ENCODE results near the gene MYO10.

MYO10 gene

GRCh38 chr5:16918156-16918555, 17.9 kb downstream of the MYO10 start:
- H3K9me3 ChIP-seq (ENCODE audit: control insufficient read depth in 1 of 2, low read length in 2 of 2), result no peaks in the 10 kb centered on the region
- H3K36me3 ChIP-seq (ENCODE audit: control insufficient read depth in 1 of 2, insufficient read depth in 2 of 2, low read length in 2 of 2), result peaks cover 0 to 2% of the 10 kb centered on the region in 2 donors
- no peaks in the 10 kb centered on the region for H3K27me3 ChIP-seq (ENCODE audit: control insufficient read depth in 1 of 2, insufficient read depth in 2 of 2, low read length in 2 of 2)
- H3K9ac ChIP-seq (ENCODE audit: low read depth in 1 of 2, low read length in 2 of 2), result no peak overlapping the region
- no peak overlapping the region for H3K27ac ChIP-seq (ENCODE audit: low read depth, low read length)
- H3K4me1 ChIP-seq (ENCODE audit: control insufficient read depth in 1 of 2, insufficient read depth in 2 of 2, low read length in 2 of 2), result peaks cover 22 to 36% of the 10 kb centered on the region in 2 donors
- H3K4me3 ChIP-seq (ENCODE audit: low read depth in 1 of 2, low read length in 2 of 2), result no peak overlapping the region

GRCh38 chr5:16916262-16916878, 19.7 kb downstream of the MYO10 start:
- Histone ChIP-seq H3K27me3 (ENCODE audit: control insufficient read depth in 1 of 2, insufficient read depth in 2 of 2, low read length in 2 of 2) (no peaks in the 10 kb centered on the region), H3K36me3 (ENCODE audit: control insufficient read depth in 1 of 2, insufficient read depth in 2 of 2, low read length in 2 of 2) (peaks cover 0 to 2% of the 10 kb centered on the region in 2 donors), H3K9me3 (ENCODE audit: control insufficient read depth in 1 of 2, low read length in 2 of 2) (no peaks in the 10 kb centered on the region), H3K9ac (ENCODE audit: low read depth in 1 of 2, low read length in 2 of 2) (no peak overlapping the region), H3K27ac (ENCODE audit: low read depth, low read length) (no peak overlapping the region), H3K4me1 (ENCODE audit: control insufficient read depth in 1 of 2, insufficient read depth in 2 of 2, low read length in 2 of 2) (peaks cover 20 to 40% of the 10 kb centered on the region in 2 donors), H3K4me3 (ENCODE audit: low read depth in 1 of 2, low read length in 2 of 2) (no peak overlapping the region)

- Histone ChIP-seq H3K36me3 (ENCODE audit: control insufficient read depth in 1 of 2, insufficient read depth in 2 of 2, low read length in 2 of 2) (peaks cover 0 to 2% of the 10 kb centered on the region in 2 donors), H3K4me1 (ENCODE audit: control insufficient read depth in 1 of 2, insufficient read depth in 2 of 2, low read length in 2 of 2) (peaks cover 23 to 38% of the 10 kb centered on the region in 2 donors), H3K27me3 (ENCODE audit: control insufficient read depth in 1 of 2, insufficient read depth in 2 of 2, low read length in 2 of 2) (no peaks in the 10 kb centered on the region), H3K9ac (ENCODE audit: low read depth in 1 of 2, low read length in 2 of 2) (peak overlapping the region in 1 of 2 donors; percentile 9), H3K4me3 (ENCODE audit: low read depth in 1 of 2, low read length in 2 of 2) (peak overlapping the region in 1 of 2 donors; percentile 16), H3K9me3 (ENCODE audit: control insufficient read depth in 1 of 2, low read length in 2 of 2) (no peaks in the 10 kb centered on the region), H3K27ac (ENCODE audit: low read depth, low read length) (no peak overlapping the region)
These were observed 21.5 kb downstream of the MYO10 start for GRCh38 chr5:16914584-16914983.

GRCh38 chr5:16914108-16914435, 22.0 kb downstream of the MYO10 start:
- Histone ChIP-seq H3K4me1 (ENCODE audit: control insufficient read depth in 1 of 2, insufficient read depth in 2 of 2, low read length in 2 of 2) (peaks cover 23 to 38% of the 10 kb centered on the region in 2 donors), H3K36me3 (ENCODE audit: control insufficient read depth in 1 of 2, insufficient read depth in 2 of 2, low read length in 2 of 2) (peaks cover 0 to 2% of the 10 kb centered on the region in 2 donors), H3K9ac (ENCODE audit: low read depth in 1 of 2, low read length in 2 of 2) (peak overlapping the region in 1 of 2 donors; percentile 9), H3K27ac (ENCODE audit: low read depth, low read length) (no peak overlapping the region), H3K27me3 (ENCODE audit: control insufficient read depth in 1 of 2, insufficient read depth in 2 of 2, low read length in 2 of 2) (no peaks in the 10 kb centered on the region), H3K4me3 (ENCODE audit: low read depth in 1 of 2, low read length in 2 of 2) (peak overlapping the region; percentile 16 to 18), H3K9me3 (ENCODE audit: control insufficient read depth in 1 of 2, low read length in 2 of 2) (no peaks in the 10 kb centered on the region)

- Histone ChIP-seq H3K36me3 (ENCODE audit: control insufficient read depth in 1 of 2, insufficient read depth in 2 of 2, low read length in 2 of 2) (peaks cover 0 to 2% of the 10 kb centered on the region in 2 donors), H3K9me3 (ENCODE audit: control insufficient read depth in 1 of 2, low read length in 2 of 2) (no peaks in the 10 kb centered on the region), H3K9ac (ENCODE audit: low read depth in 1 of 2, low read length in 2 of 2) (peak overlapping the region in 1 of 2 donors; percentile 9), H3K27me3 (ENCODE audit: control insufficient read depth in 1 of 2, insufficient read depth in 2 of 2, low read length in 2 of 2) (no peaks in the 10 kb centered on the region), H3K27ac (ENCODE audit: low read depth, low read length) (no peak overlapping the region), H3K4me1 (ENCODE audit: control insufficient read depth in 1 of 2, insufficient read depth in 2 of 2, low read length in 2 of 2) (peaks cover 23 to 38% of the 10 kb centered on the region in 2 donors), H3K4me3 (ENCODE audit: low read depth in 1 of 2, low read length in 2 of 2) (peak overlapping the region; percentile 16 to 18)
These were observed 22.6 kb downstream of the MYO10 start for GRCh38 chr5:16913187-16914107.

GRCh38 chr5:16912080-16912479, 24.0 kb downstream of the MYO10 start:
- Histone ChIP-seq H3K4me1 (ENCODE audit: control insufficient read depth in 1 of 2, insufficient read depth in 2 of 2, low read length in 2 of 2) (peaks cover 23 to 38% of the 10 kb centered on the region in 2 donors), H3K36me3 (ENCODE audit: control insufficient read depth in 1 of 2, insufficient read depth in 2 of 2, low read length in 2 of 2) (peaks cover 0 to 2% of the 10 kb centered on the region in 2 donors), H3K9me3 (ENCODE audit: control insufficient read depth in 1 of 2, low read length in 2 of 2) (no peaks in the 10 kb centered on the region), H3K4me3 (ENCODE audit: low read depth in 1 of 2, low read length in 2 of 2) (no peak overlapping the region), H3K27me3 (ENCODE audit: control insufficient read depth in 1 of 2, insufficient read depth in 2 of 2, low read length in 2 of 2) (no peaks in the 10 kb centered on the region), H3K9ac (ENCODE audit: low read depth in 1 of 2, low read length in 2 of 2) (no peak overlapping the region), H3K27ac (ENCODE audit: low read depth, low read length) (no peak overlapping the region)

GRCh38 chr5:16909464-16909863, 26.6 kb downstream of the MYO10 start:
- no peak overlapping the region for H3K4me3 ChIP-seq (ENCODE audit: low read depth in 1 of 2, low read length in 2 of 2)
- no peaks in the 10 kb centered on the region for H3K9me3 ChIP-seq (ENCODE audit: control insufficient read depth in 1 of 2, low read length in 2 of 2)
- H3K4me1 ChIP-seq (ENCODE audit: control insufficient read depth in 1 of 2, insufficient read depth in 2 of 2, low read length in 2 of 2), result peaks cover 26 to 36% of the 10 kb centered on the region in 2 donors
- no peak overlapping the region for H3K9ac ChIP-seq (ENCODE audit: low read depth in 1 of 2, low read length in 2 of 2)
- no peaks in the 10 kb centered on the region for H3K36me3 ChIP-seq (ENCODE audit: control insufficient read depth in 1 of 2, insufficient read depth in 2 of 2, low read length in 2 of 2)
- no peak overlapping the region for H3K27ac ChIP-seq (ENCODE audit: low read depth, low read length)
- no peaks in the 10 kb centered on the region for H3K27me3 ChIP-seq (ENCODE audit: control insufficient read depth in 1 of 2, insufficient read depth in 2 of 2, low read length in 2 of 2)

GRCh38 chr5:16907270-16907669, 28.8 kb downstream of the MYO10 start:
- Histone ChIP-seq H3K9me3 (ENCODE audit: control insufficient read depth in 1 of 2, low read length in 2 of 2) (no peaks in the 10 kb centered on the region), H3K4me3 (ENCODE audit: low read depth in 1 of 2, low read length in 2 of 2) (no peak overlapping the region), H3K36me3 (ENCODE audit: control insufficient read depth in 1 of 2, insufficient read depth in 2 of 2, low read length in 2 of 2) (no peaks in the 10 kb centered on the region), H3K9ac (ENCODE audit: low read depth in 1 of 2, low read length in 2 of 2) (no peak overlapping the region), H3K27ac (ENCODE audit: low read depth, low read length) (no peak overlapping the region), H3K4me1 (ENCODE audit: control insufficient read depth in 1 of 2, insufficient read depth in 2 of 2, low read length in 2 of 2) (peaks cover 19 to 23% of the 10 kb centered on the region in 2 donors), H3K27me3 (ENCODE audit: control insufficient read depth in 1 of 2, insufficient read depth in 2 of 2, low read length in 2 of 2) (no peaks in the 10 kb centered on the region)

- H3K9ac ChIP-seq (ENCODE audit: low read depth in 1 of 2, low read length in 2 of 2), result no peak overlapping the region
- H3K4me3 ChIP-seq (ENCODE audit: low read depth in 1 of 2, low read length in 2 of 2), result no peak overlapping the region
- no peak overlapping the region for H3K27ac ChIP-seq (ENCODE audit: low read depth, low read length)
- H3K4me1 ChIP-seq (ENCODE audit: control insufficient read depth in 1 of 2, insufficient read depth in 2 of 2, low read length in 2 of 2), result peaks cover 21 to 27% of the 10 kb centered on the region in 2 donors
- H3K36me3 ChIP-seq (ENCODE audit: control insufficient read depth in 1 of 2, insufficient read depth in 2 of 2, low read length in 2 of 2), result no peaks in the 10 kb centered on the region
- H3K27me3 ChIP-seq (ENCODE audit: control insufficient read depth in 1 of 2, insufficient read depth in 2 of 2, low read length in 2 of 2), result no peaks in the 10 kb centered on the region
- H3K9me3 ChIP-seq (ENCODE audit: control insufficient read depth in 1 of 2, low read length in 2 of 2), result no peaks in the 10 kb centered on the region
These were observed 29.8 kb downstream of the MYO10 start for GRCh38 chr5:16906255-16906654.
